Fibroblast of mammary gland (primary cell): ENCODE data around the gene XYLT1.
"Not testable (repeated sequence)": the region's sequence is repeated elsewhere in the genome, so short reads cannot be mapped to it uniquely, and the experiment has no call there.

Experiments used
- DNase-seq: peaks from one replicate; pipeline ENCODE4 v3.0.0-alpha.2; 2010; ENCODE audit warnings: low read depth
- H3K4me3 ChIP-seq: 2 replicates; pipeline ENCODE4 v1.5.1; 2011; ENCODE audit warnings: low read depth, mild to moderate bottlenecking, low read length, moderate library complexity; ENCODE audit not compliant: control insufficient read depth
- TF ChIP-seq, protein P1 (sequence below): conservative IDR thresholded peaks from 2 replicates; pipeline ENCODE4 v1.5.1; 2011; ENCODE audit warnings: low read depth, low read length, inconsistent platforms; ENCODE audit not compliant: control insufficient read depth, insufficient read depth

XYLT1 gene

DNA sequence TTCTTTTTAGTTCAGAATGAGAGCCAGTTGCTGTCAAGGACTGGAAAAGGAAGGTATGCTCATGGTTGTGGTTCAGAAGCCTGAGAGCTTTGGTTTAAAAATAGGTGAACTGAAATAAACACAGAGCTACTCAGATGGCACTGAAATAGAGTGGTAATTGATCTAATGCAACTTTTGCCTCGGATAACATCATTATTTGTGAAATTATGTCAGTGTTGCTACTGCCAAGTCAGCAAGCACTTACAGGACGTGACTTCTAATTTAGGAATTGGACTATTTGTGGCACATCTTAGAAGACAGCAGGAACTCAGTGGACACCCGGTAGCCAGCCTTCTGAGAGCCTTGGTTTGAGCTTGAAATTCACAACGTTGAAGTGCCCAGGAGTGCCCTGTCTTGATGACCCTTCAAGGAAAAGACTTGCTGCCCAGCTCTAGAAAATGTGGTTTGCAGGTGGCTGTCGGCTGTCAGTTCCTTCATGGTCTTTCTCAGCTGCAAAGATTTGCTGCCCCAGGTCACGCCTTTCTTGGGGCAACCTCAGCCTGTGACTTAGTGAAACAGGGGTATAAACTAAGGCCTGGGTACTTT, 42.0 kb upstream of the XYLT1 start:
- DNase-seq = peak; percentile 48
- TF ChIP-seq, protein P1, sequence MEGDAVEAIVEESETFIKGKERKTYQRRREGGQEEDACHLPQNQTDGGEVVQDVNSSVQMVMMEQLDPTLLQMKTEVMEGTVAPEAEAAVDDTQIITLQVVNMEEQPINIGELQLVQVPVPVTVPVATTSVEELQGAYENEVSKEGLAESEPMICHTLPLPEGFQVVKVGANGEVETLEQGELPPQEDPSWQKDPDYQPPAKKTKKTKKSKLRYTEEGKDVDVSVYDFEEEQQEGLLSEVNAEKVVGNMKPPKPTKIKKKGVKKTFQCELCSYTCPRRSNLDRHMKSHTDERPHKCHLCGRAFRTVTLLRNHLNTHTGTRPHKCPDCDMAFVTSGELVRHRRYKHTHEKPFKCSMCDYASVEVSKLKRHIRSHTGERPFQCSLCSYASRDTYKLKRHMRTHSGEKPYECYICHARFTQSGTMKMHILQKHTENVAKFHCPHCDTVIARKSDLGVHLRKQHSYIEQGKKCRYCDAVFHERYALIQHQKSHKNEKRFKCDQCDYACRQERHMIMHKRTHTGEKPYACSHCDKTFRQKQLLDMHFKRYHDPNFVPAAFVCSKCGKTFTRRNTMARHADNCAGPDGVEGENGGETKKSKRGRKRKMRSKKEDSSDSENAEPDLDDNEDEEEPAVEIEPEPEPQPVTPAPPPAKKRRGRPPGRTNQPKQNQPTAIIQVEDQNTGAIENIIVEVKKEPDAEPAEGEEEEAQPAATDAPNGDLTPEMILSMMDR = no peak
- H3K4me3 ChIP-seq = no peak overlapping the region

DNA sequence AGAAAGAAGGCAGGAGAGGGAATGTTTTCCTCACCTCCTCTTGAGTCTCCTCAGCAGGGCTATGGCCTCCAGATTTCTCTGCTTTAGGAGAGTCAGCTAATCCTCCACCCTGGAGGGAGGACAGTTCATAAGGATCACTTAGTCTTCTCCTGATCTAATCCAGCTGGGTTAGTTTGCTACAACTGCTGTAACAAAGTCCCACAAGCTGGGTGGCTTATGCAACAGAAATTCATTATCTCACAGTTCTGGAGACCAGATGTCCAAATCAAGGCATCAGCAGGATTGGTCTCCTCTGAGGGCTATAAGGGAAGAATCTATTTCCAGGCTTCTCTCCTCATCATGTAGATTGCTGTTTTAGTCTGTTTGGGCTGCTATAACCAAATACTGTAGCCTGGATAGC, 40.6 kb upstream of the XYLT1 start:
- TF ChIP-seq, protein P1 = no peak
- H3K4me3 ChIP-seq = no peak overlapping the region
- peak; percentile 96 for DNase-seq

DNA sequence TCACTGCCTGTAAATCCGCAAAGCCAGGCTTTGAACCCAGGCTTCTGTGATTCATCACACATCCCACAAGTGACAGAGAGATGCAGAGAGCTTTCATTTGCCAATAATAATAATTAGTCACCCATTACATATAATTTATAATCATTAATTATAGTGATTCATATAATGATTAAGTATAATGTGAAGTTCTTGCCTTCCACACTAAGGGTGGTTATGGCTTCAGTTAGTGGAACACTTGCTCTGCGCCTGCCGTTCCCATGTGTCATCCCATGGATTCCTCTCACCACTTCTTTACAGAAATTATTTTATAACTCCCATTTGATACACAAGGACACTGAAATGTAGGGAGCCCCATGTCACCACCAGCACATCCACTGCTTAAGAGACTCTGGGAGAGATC, 39.8 kb upstream of the XYLT1 start:
- TF ChIP-seq, protein P1 = no peak
- H3K4me3 ChIP-seq = no peak overlapping the region
- peak; percentile 89 for DNase-seq

DNA sequence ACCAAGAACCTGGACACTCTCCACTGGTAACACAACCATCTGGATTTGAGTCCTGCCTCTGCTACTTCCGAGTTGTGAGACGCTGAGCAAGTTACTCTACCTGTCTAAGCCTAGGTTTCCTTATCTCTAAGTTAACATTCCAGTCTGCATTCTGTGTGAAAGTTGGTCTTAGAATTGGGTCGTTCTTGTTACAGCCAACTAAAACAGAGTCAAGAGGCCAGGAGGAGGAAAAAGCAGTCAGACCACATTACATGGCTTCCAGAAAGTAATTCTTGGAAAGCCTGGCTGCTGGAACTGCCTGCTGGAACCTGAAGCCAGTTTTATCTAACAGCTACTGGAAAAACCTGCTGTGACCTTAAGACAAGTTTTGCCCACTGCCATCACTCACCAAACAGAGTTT, 38.4 kb upstream of the XYLT1 start:
- TF ChIP-seq, protein P1 = no peak
- no peak for DNase-seq
- H3K4me3 ChIP-seq = no peak overlapping the region

DNA sequence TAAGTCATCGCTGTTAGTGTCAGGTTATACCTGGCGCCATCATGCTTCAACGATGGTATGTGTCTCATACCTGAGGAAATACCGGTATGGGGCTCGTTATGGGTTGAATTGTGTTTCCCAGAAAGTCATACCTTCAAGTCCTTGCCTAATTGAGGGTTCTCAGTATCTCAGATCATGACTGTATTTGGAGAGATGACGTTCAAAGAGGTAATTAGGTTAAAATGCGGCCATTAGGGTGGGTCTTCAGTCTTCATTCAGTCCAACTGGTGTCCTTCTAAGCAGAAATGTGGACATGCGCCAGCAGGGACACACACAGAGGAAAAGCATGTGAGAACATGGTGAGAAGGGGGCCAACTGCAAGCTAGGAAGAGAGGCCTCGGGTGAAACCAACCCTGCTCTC, 37.5 kb upstream of the XYLT1 start:
- H3K4me3 ChIP-seq = no peak overlapping the region
- TF ChIP-seq, protein P1 = no peak

DNA sequence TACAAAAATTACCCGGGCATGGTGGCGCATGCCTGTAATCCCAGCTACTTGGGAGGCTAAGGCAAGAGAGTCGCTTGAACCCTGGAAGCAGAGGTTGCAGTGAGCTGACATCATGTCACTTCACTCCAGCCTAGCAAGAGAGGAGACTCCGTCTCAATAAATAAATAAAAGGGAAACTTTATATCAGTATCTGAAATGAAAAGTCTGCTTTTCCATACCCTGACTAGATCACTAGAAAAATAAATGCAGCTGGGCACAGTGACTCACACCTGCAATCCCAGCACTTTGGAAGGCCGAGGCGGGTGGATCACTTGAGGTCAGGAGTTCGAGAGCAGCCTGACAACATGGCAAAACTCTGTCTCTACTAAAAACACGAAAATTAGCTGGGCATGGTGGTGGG, 36.8 kb upstream of the XYLT1 start:
- H3K4me3 ChIP-seq = not testable (repeated sequence)
- peak; percentile 30 for DNase-seq

More for the DNA sequence above, 37.5 kb upstream of the XYLT1 start:
- DNase-seq = no peak

DNA sequence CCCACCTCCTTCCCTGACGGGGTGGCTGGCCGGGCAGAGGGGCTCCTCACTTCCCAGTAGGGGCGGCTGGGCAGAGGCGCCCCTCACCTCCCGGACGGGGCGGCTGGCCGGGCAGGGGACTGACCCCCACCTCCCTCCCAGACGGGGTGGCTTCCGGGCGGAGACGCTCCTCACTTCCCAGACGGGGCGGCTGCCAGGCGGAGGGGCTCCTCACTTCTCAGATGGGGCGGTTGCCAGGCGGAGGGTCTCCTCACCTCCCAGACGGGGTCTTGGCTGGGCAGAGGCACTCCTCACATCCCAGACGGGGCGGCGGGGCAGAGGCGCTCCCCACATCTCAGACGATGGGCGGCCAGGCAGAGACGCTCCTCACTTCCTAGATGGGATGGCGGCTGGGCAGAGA, 35.1 kb upstream of the XYLT1 start:
- not testable (repeated sequence) for DNase-seq, H3K4me3 ChIP-seq

DNA sequence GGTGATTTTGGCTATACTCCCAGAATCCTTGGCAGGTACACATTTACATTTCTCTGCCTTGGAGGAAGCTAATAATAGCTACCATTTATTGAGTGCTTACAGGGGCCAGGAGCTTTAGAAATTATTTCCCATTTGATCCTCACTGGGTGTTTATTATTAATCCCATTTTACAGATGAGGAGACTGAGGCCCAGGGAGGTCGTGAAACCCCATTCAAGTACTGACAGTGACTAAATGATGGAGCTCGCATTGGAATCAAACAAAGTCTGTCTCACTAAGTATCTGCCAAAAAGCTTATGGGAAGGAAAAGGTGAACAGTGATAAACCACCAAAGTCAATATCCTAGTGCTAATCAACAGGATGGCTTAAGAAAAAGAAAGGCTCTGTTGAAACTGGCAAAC, 33.3 kb upstream of the XYLT1 start:
- TF ChIP-seq, protein P1 = no peak
- DNase-seq = no peak
- H3K4me3 ChIP-seq = no peak overlapping the region
